HG03039 (cell line): ENCODE data around the gene IGFBP5.

Source experiments
- ATAC-seq: cut with Tn5 transposase; IDR thresholded peaks from one replicate; pipeline ENCODE4 v1.9.1; 2021; ENCODE audit warnings: mild to moderate bottlenecking, moderate library complexity; ENCODE audit not compliant: unreplicated experiment

IGFBP5 gene

GRCh38 chr2:216626168-216626874 is 69.0 kb downstream of the IGFBP5 start:
- ATAC-seq: no peak

- no peak for ATAC-seq
These were observed 71.1 kb downstream of the IGFBP5 start for GRCh38 chr2:216624251-216624650.

GRCh38 chr2:216622526-216622925 is 72.8 kb downstream of the IGFBP5 start:
- no peak for ATAC-seq
